HG03175 (cell line): ENCODE data around the gene DDX56.

ENCODE experiments used
- ATAC-seq: cut with Tn5 transposase; IDR thresholded peaks from one replicate; pipeline ENCODE4 v1.9.1; 2021; ENCODE audit warnings: mild to moderate bottlenecking, moderate library complexity; ENCODE audit not compliant: unreplicated experiment

The DDX56 gene

GRCh38 chr7:44537442-44537841, 36.3 kb downstream of the DDX56 start:
- ATAC-seq, result no peak

GRCh38 chr7:44536090-44536489, 37.6 kb downstream of the DDX56 start:
- ATAC-seq, result no peak

GRCh38 chr7:44535348-44536064, 38.2 kb downstream of the DDX56 start:
- no peak for ATAC-seq

GRCh38 chr7:44534501-44534900, 39.2 kb downstream of the DDX56 start:
- ATAC-seq, result peak; percentile 71

- ATAC-seq, result no peak
These were observed 39.6 kb downstream of the DDX56 start for GRCh38 chr7:44534087-44534486.

- ATAC-seq, result no peak
These were observed 40.2 kb downstream of the DDX56 start for GRCh38 chr7:44533301-44534055.

GRCh38 chr7:44531421-44532380, 42.0 kb downstream of the DDX56 start:
- no peak for ATAC-seq

GRCh38 chr7:44530990-44531389, 42.7 kb downstream of the DDX56 start:
- no peak for ATAC-seq

GRCh38 chr7:44524811-44525388, 48.8 kb downstream of the DDX56 start:
- ATAC-seq, result no peak

GRCh38 chr7:44522315-44522714, 51.4 kb downstream of the DDX56 start:
- no peak for ATAC-seq

- no peak for ATAC-seq
These were observed 52.2 kb downstream of the DDX56 start for GRCh38 chr7:44521347-44522095.

GRCh38 chr7:44520574-44520973, 53.1 kb downstream of the DDX56 start:
- ATAC-seq, result no peak

GRCh38 chr7:44519546-44519945, 54.2 kb downstream of the DDX56 start:
- ATAC-seq, result no peak

GRCh38 chr7:44518761-44519160, 54.9 kb downstream of the DDX56 start:
- ATAC-seq, result no peak

GRCh38 chr7:44517175-44517574, 56.5 kb downstream of the DDX56 start:
- ATAC-seq, result no peak
